NCI-H748 treated with DMSO at 0.1 percent for 48 hours (cell line): ENCODE measurements around the gene RFX2.
"Not testable (repeated sequence)": the region's sequence is repeated elsewhere in the genome, so short reads cannot be mapped to it uniquely, and the experiment has no call there.

ENCODE experiments used
- DNase-seq: peaks from one replicate; lab custom pipeline; 2025; lab: John Stamatoyannopoulos, UW

RFX2 gene

GRCh38 chr19:6074709-6075403, 35.4 kb downstream of the RFX2 start:
- DNase-seq = no peak

DNA sequence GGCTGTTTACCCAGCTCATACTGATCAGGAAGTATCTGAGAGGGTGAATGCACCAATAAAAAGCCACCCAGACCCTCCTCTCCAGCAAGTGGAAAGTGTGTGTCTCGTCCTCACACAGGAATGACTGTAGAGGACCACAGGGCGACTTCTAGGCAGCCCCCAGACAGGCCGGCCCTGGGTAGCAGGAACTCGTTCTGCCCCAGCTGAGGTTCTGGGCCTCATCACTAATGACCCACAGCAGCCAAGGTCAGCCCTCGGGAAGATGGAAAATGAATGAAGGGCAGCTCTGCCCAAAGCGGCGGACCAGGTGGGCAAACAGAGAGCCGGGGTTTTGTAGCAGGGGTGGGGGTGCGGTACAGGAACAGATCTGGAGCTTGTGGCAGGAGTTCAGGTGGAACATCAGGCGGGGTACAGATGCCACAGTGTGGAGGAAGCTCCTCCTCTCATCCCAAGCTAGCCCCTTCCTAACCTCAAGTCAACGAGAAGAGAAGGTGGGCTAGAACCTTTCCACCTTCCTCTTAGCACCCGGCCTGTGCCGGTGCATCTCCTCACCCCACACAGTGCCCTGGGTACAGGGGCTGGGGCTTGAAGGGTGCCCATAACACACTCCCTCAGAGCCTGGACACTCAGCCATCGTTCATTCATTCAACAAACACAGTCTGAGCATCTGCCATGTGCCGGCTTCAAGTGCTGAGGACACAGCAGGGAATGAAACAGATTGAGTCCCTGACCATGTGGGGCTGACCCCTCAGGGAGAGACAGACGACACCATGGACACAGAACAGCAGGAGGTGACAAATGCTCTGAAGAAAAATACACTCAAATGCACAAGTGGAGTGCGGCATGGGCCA, 36.2 kb downstream of the RFX2 start:
- DNase-seq = no peak

DNA sequence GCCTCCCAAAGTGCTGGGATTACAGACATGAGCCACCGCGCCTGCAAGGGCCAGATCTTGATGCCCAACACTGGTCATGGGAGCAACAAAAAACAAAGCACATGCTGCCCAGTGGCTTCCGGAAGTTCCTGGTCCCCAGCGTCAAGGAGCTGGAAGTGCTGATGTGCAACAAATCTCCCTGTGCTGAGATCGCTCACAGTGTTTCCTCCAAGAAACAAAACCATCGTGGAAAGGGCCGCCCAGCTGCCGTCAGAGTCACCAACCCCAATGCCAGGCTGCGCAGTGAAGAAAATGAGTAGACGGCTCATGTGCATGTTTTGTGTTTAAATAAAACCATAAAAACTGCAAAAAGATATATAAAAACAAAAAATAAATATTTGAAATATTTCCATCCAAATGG, 37.1 kb downstream of the RFX2 start:
- not testable (repeated sequence) for DNase-seq

GRCh38 chr19:6071875-6072274, 38.4 kb downstream of the RFX2 start:
- no peak for DNase-seq

- DNase-seq = no peak
Measured at GRCh38 chr19:6070720-6071485, 39.4 kb downstream of the RFX2 start.

DNA sequence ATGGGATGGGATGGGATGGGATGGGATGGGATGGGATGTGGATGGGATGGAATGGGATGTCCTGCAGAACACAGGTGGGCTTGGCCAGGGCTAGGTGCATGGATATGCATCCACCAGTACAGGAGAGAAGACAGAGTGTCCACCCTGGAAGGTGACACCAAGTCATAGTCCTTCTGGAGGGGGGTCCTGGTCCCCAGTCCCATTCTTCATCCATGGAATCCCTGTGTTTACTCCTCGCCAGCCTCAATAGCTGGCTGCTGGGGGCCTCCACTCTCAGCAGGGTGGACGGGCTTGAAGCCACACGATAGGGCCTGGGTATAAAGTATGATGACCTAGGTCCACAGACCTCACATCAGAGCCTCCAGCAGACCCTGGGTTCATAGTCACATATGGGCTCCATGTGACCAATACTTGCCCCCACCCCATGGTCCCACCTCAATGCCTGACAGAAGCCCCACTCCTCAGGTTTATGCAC, 40.1 kb downstream of the RFX2 start:
- DNase-seq = no peak

- no peak for DNase-seq
Measured at GRCh38 chr19:6069268-6069791, 41.0 kb downstream of the RFX2 start.

GRCh38 chr19:6068711-6069110, 41.6 kb downstream of the RFX2 start:
- no peak for DNase-seq

GRCh38 chr19:6067975-6068374, 42.3 kb downstream of the RFX2 start:
- no peak for DNase-seq

GRCh38 chr19:6066661-6067646, 43.3 kb downstream of the RFX2 start:
- peak; percentile 91 for DNase-seq

DNA sequence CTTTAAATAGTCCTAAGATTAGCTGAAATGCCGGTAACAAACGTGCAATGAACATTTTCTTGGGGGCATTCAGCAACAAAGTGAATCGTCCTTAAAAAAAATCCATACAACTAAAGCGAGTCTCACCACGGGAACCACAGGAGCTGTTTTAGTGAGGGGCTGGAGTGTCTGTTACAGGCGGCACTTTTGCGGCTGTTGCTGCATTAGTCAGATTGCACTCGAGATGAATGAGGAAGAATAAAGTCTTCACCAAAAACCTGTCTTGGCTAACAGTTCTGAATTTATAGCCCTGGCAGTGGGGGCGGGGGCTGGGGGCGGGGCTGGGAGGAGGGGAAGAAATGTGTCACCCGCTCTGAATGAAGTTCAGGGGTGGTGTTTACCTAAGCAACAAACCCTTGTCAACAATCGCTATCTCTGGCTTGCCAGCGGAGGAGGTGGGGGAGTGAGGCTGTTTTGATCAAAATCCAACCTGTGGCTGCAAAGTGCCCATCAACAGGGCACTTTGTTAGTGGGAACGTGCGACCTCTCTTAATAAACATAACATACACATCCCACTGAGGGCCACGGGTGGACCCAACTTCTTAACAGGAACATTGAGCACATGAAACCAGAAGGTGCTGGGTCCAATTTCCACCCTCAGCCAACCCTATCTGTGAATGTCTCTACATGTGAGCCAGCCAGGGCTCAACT, 44.5 kb downstream of the RFX2 start:
- DNase-seq = peak; percentile 69

DNA sequence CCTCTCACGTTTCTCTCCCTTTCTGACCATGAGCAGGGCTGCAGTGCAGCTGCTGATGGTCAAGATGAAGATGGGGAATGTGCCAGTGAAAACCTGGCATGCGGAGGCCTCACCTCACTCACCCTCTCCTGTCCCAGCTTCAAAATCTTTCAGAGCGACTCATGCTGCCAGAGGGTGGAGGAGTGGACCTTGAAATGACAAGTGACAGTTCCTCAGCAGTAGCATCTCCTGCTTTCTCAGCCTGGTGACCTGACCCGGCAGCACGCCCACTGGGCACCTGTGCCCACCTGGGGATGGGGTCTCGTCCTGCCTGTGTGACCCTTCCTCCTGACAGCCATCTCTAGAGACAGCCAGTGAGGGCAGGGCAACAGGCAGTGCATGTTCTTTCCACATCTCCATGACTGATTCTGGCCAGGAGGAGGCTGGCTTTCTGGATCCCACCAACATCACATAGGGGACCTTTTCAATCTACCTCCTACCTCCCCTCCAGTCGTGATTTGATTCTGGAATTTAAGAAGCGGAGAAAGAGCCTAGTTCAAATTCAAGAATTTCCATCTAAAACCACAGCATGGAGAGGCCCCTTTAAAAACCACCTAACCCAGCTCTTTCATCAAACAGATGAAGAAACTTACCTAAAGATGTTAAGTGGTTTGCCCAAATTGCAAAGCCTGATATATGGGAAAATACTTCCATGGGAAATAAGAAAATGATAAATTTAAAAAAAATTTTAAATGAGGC, 45.8 kb downstream of the RFX2 start:
- no peak for DNase-seq

GRCh38 chr19:6063576-6064335, 46.5 kb downstream of the RFX2 start:
- DNase-seq = no peak

DNA sequence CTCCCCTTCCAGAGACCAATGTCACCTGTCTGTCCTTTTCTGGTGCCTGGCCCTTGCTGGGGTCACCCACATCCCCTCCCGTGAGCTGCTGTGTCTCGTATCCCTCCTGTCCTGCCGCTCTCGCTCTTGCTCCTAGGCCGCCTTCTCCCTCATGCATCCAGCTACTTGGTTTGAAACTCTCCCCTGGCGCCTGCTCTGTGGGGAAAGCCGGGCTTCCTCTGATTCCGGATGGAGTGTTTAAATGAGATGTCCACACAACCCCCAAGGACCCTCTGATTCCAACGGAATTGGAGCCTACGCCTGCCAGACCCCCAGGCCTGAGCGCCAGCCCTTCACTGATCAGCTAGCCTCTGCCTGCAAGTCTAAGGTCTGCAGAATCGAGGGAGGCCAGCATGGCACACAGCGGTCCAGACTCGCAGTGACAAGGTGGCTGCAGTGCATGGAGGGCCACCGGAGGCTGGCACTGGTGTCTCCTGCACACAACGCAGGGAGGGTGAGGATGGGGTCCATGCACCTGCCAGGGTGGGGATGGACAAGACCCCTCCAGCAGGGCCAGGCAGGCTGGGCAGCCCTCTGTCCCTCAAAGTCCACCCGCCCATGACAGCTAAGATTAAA, 47.2 kb downstream of the RFX2 start:
- DNase-seq = no peak

DNA sequence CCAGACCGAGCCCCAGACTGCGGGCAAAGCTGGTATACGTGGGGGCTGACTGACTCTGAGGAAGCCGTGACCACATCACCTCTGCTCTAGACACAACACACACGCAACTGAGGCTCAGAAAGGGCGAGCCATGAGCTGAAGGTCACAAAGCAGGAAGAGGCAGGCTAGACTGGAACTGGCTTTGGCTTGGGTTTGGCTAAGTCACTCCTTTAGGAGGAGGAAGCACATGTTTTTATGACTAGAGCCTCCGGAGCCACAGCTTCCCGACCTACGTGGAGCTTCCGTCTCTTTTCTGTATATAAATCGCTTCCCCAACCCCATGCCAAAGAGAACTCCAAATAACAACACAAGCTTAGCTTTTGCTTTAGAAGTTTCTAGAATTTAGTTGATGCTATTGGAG, 48.0 kb downstream of the RFX2 start:
- no peak for DNase-seq

DNA sequence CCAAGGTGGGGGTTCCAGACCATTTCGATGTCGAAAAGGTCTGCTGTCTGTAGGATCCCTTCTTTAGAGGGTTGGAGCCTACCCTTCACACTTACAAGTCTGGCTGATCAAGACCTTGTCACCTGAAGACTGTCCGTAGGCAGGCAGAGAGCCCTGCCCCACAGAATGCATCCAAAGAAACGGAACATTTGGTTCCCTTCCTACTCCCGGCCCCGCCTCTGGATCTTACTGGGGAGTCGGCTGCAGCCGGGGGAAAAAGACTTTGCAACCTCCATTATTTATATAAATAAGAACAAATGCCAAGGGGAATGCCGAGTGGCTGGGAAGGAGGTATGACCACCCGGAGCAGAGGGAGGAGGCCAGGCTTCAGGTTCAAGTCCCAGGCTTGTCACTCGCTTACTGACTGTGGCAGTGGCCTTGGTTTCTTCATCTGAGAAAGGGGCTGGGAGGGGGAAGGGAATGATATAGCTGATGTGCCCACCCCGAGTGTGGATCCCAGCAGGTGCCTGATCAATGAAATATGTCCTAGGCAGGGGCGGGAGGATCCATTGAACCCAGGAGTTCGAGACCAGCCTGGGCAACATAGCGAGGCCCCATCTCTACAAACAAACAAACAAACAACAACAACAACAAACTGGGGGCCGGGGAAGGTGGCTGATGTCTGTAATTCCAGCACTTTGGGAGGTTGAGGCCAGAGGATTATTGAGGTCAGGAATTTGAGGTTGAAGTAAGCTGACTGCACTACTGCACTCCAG, 48.7 kb downstream of the RFX2 start:
- DNase-seq = no peak

DNA sequence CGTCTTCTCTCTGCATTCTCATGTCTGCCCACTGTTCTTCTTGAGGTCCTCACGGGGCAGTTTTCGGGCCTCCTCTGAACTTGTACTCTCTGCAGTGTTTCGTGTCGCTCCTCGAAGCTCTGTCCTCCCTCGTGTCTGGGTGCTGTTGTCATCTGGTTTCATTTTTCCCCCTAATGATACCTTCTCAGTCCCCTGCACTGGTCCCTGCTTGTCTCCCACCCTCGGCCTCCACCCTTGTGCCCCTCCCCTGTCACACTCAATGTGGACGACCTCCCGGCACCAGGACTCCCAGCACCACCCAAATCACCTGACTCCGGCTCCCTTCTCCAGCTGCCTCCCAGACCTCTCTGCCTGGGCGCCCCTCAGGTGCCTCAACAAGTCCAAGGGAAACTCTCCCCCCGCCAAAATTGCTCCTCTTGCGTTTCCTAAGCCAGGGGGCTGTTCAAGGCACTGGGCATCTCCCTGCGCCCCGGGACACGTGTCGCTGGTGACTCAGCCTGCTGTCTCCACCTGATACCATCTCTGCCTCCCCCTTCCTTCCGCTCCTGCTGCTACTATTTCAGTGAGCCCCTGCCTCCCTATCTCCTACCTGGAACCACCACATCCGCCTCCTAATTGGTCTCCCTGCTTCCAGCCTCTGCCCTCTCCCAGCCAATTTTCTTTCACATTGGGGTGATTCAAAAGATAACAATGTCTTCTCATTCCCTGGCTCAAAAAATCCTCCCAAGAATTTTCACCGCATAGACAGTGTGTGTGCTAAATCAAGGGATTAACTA, 49.5 kb downstream of the RFX2 start:
- no peak for DNase-seq
